H1 (cell line): ENCODE measurements around the gene EOLA1. TPM values are rescaled to one million over a fixed set of nuclear protein-coding genes. Genes with fewer than 3 reads are reported as not detected.

Experiments used
- polyA plus RNA-seq, 7 experiments: library from polyadenylated mRNA; depleted of rRNA in 3 of 7; stranded (reverse) in 5 of 7; unstranded in 2 of 7; fragments of >200 nt in 5 of 7; fragments of 200-250 nt in 2 of 7; gene quantifications; 1 replicate in 5 of 7; 2 replicates in 1 of 7; 4 replicates in 1 of 7; pipeline versions ENCODE4 v1.2.1 to v1.2.3, GENCODE V29; 2011 to 2013; ENCODE audit warnings: missing spikeins in 2 of 7, mixed read lengths in 2 of 7
- total RNA-seq: library from RNA; stranded (reverse); fragmentation: NEBNext Ultra II Directional; extraction: Animal tissue kit (Norgen Biotek cat#: 25700); gene quantifications from 2 replicates; pipeline ENCODE4 v1.2.1, GENCODE V29; 2021
- TF ChIP-seq, protein P1 (sequence below): fragments of 300-600 bp; sonication (generic); IDR thresholded peaks from 2 replicates; pipeline ENCODE4 v1.7.1; 2012; ENCODE audit warnings: low read length, moderate library complexity, mild to moderate bottlenecking, inconsistent platforms; ENCODE audit not compliant: insufficient replicate concordance

Gene EOLA1
- total and polyA plus RNA-seq, 2 of the 8 experiments (the other 6 are each of a cell fraction or from before 2014, with no cell fraction given): 5.4 to 7.6 TPM

DNA sequence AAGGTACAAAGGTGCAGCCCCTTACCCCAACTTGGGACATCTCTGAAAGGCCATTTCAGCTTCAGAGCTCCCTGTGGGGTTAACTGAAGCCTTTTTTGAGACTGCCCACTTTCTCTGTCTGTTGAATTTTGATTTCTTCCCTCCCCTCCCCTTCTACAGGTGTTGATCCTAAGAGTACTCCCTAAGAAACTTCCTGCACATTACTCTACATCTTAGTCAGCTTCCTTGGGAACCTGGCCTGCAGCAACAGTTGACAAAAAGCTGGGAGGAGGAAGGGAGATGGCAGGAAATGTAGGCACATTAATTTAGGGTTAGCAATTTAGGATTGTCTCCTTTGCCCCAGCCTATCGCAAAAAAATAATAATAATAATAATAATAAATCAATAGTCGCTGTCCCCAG is 34.5 kb upstream of the EOLA1 start (continued):
- TF ChIP-seq, protein P1, sequence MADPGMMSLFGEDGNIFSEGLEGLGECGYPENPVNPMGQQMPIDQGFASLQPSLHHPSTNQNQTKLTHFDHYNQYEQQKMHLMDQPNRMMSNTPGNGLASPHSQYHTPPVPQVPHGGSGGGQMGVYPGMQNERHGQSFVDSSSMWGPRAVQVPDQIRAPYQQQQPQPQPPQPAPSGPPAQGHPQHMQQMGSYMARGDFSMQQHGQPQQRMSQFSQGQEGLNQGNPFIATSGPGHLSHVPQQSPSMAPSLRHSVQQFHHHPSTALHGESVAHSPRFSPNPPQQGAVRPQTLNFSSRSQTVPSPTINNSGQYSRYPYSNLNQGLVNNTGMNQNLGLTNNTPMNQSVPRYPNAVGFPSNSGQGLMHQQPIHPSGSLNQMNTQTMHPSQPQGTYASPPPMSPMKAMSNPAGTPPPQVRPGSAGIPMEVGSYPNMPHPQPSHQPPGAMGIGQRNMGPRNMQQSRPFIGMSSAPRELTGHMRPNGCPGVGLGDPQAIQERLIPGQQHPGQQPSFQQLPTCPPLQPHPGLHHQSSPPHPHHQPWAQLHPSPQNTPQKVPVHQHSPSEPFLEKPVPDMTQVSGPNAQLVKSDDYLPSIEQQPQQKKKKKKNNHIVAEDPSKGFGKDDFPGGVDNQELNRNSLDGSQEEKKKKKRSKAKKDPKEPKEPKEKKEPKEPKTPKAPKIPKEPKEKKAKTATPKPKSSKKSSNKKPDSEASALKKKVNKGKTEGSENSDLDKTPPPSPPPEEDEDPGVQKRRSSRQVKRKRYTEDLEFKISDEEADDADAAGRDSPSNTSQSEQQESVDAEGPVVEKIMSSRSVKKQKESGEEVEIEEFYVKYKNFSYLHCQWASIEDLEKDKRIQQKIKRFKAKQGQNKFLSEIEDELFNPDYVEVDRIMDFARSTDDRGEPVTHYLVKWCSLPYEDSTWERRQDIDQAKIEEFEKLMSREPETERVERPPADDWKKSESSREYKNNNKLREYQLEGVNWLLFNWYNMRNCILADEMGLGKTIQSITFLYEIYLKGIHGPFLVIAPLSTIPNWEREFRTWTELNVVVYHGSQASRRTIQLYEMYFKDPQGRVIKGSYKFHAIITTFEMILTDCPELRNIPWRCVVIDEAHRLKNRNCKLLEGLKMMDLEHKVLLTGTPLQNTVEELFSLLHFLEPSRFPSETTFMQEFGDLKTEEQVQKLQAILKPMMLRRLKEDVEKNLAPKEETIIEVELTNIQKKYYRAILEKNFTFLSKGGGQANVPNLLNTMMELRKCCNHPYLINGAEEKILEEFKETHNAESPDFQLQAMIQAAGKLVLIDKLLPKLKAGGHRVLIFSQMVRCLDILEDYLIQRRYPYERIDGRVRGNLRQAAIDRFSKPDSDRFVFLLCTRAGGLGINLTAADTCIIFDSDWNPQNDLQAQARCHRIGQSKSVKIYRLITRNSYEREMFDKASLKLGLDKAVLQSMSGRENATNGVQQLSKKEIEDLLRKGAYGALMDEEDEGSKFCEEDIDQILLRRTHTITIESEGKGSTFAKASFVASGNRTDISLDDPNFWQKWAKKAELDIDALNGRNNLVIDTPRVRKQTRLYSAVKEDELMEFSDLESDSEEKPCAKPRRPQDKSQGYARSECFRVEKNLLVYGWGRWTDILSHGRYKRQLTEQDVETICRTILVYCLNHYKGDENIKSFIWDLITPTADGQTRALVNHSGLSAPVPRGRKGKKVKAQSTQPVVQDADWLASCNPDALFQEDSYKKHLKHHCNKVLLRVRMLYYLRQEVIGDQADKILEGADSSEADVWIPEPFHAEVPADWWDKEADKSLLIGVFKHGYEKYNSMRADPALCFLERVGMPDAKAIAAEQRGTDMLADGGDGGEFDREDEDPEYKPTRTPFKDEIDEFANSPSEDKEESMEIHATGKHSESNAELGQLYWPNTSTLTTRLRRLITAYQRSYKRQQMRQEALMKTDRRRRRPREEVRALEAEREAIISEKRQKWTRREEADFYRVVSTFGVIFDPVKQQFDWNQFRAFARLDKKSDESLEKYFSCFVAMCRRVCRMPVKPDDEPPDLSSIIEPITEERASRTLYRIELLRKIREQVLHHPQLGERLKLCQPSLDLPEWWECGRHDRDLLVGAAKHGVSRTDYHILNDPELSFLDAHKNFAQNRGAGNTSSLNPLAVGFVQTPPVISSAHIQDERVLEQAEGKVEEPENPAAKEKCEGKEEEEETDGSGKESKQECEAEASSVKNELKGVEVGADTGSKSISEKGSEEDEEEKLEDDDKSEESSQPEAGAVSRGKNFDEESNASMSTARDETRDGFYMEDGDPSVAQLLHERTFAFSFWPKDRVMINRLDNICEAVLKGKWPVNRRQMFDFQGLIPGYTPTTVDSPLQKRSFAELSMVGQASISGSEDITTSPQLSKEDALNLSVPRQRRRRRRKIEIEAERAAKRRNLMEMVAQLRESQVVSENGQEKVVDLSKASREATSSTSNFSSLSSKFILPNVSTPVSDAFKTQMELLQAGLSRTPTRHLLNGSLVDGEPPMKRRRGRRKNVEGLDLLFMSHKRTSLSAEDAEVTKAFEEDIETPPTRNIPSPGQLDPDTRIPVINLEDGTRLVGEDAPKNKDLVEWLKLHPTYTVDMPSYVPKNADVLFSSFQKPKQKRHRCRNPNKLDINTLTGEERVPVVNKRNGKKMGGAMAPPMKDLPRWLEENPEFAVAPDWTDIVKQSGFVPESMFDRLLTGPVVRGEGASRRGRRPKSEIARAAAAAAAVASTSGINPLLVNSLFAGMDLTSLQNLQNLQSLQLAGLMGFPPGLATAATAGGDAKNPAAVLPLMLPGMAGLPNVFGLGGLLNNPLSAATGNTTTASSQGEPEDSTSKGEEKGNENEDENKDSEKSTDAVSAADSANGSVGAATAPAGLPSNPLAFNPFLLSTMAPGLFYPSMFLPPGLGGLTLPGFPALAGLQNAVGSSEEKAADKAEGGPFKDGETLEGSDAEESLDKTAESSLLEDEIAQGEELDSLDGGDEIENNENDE: no peak
